HepG2 (cell line): ENCODE measurements around the gene NECAB2. TPM values are rescaled to one million over a fixed set of nuclear protein-coding genes. Genes with fewer than 3 reads are reported as not detected.

Experiments
- ATAC-seq: fragments of 200-7000 bp; cut with Tn5 transposase; 3 replicates; pipeline ENCODE4 v1.9.1; 2020; ENCODE audit warnings: mild to moderate bottlenecking, moderate library complexity
- BruUV-seq: library from RNA; stranded (reverse); fragments of 400-500 nt; replicated peaks from 2 replicates; lab custom pipeline; 2021; lab: Mats Ljungman, UMichigan
- CTCF ChIA-PET: fragments of 300-600 bp; formaldehyde crosslinking; extraction: SDS; loops from one replicate; lab custom pipeline; 2021; ENCODE audit warnings: low total read pairs, inconsistent platforms, low intra/inter-chr PET ratio; lab: Yijun Ruan, JAX
- POLR2A ChIA-PET: fragments of 350-600 bp; sonication (Branson Sonifier 250); formaldehyde crosslinking; loops from one replicate; lab custom pipeline; 2020; ENCODE audit warnings: antibody characterized with exemption, inconsistent platforms; lab: Yijun Ruan, JAX
- DNase-seq: peaks from one replicate; pipeline ENCODE4 v3.0.0-alpha.2; 2015; ENCODE audit warnings: low spot score
- FAIRE-seq: peaks from 3 replicates; lab custom pipeline; 2011; peaks lifted over from hg19 to GRCh38; lab: Jason Lieb, UNC
- H2AFZ ChIP-seq: one replicate; pipeline ENCODE4 v1.6.1; 2011; ENCODE audit warnings: low read length, inconsistent platforms
- H3K27ac ChIP-seq: fragments of 300-600 bp; 3 replicates; pipeline ENCODE4 v1.8.0; 2011; ENCODE audit warnings: mixed run types, mild to moderate bottlenecking, mixed read lengths, low read length, inconsistent platforms; ENCODE audit not compliant: insufficient read depth; ENCODE audit errors: extremely low read length
- H3K27me3 ChIP-seq, 2 experiments: fragments of 200-600 bp in 1 of 2; 2 replicates in 1 of 2; 3 replicates in 1 of 2; pipeline versions ENCODE4 v1.6.0 to v1.8.0; 2011; ENCODE audit warnings: low read length in 2 of 2, mild to moderate bottlenecking in 2 of 2, moderate library complexity in 2 of 2, inconsistent platforms in 1 of 2; ENCODE audit not compliant: insufficient read depth in 2 of 2, control insufficient read depth in 1 of 2
- H3K36me3 ChIP-seq, 2 experiments: fragments of 200-600 bp in 1 of 2; replicated peaks in 1 of 2; 2 replicates in 1 of 2; 3 replicates in 1 of 2; pipeline versions ENCODE4 v1.5.1 to v1.8.0; 2011; ENCODE audit warnings: low read length in 2 of 2, inconsistent platforms in 1 of 2; ENCODE audit not compliant: insufficient read depth in 2 of 2, control insufficient read depth in 1 of 2
- H3K4me1 ChIP-seq: 2 replicates; pipeline ENCODE4 v1.5.1; 2012; ENCODE audit warnings: low read length, inconsistent platforms; ENCODE audit not compliant: insufficient read depth
- H3K4me2 ChIP-seq: 2 replicates; pipeline ENCODE4 v1.6.0; 2011; ENCODE audit warnings: low read depth, low read length, inconsistent platforms
- H3K4me3 ChIP-seq, 3 experiments: fragments of 200-600 bp in 1 of 3; sonication (generic), shearing (Covaris generic) in 1 of 3; replicated peaks in 1 of 3; 2 replicates each; pipeline ENCODE4 v1.5.1; 2011 to 2016; ENCODE audit warnings: low read length in 3 of 3, inconsistent platforms in 2 of 3, low read depth in 2 of 3, mild to moderate bottlenecking in 2 of 3, control low read depth in 1 of 3, mixed read lengths in 1 of 3; ENCODE audit not compliant: insufficient read depth in 1 of 3
- H3K79me2 ChIP-seq: one replicate; pipeline ENCODE4 v1.6.1; 2011; ENCODE audit warnings: low read length, inconsistent platforms; ENCODE audit not compliant: insufficient read depth
- H3K9ac ChIP-seq: 2 replicates; pipeline ENCODE4 v1.6.0; 2011; ENCODE audit warnings: mild to moderate bottlenecking, low read depth, low read length, inconsistent platforms; ENCODE audit not compliant: insufficient read depth
- H3K9me3 ChIP-seq: 2 replicates; pipeline ENCODE4 v1.5.1; 2012; ENCODE audit warnings: mild to moderate bottlenecking, low read length
- H4K20me1 ChIP-seq: 2 replicates; pipeline ENCODE4 v1.6.0; 2011; ENCODE audit warnings: inconsistent platforms, mild to moderate bottlenecking, low read length, moderate library complexity; ENCODE audit not compliant: insufficient read depth
- DNMT1 ChIP-seq: sonication (generic); formaldehyde crosslinking; IDR thresholded peaks from 2 replicates; pipeline ENCODE4 v1.5.1; 2020; ENCODE audit warnings: mild to moderate bottlenecking, missing genetic modification reagents
- DR1 ChIP-seq: sonication (generic); formaldehyde crosslinking; IDR thresholded peaks from 2 replicates; pipeline ENCODE4 v1.8.0; 2021; ENCODE audit warnings: mild to moderate bottlenecking, missing genetic modification reagents, inconsistent platforms
- THYN1 ChIP-seq: sonication (generic); formaldehyde crosslinking; IDR thresholded peaks from 2 replicates; pipeline ENCODE4 v1.8.1; 2023; ENCODE audit warnings: low read depth, mild to moderate bottlenecking, moderate library complexity, missing genetic modification reagents, borderline replicate concordance
- ZBTB34 ChIP-seq: sonication (generic); formaldehyde crosslinking; IDR thresholded peaks from 2 replicates; pipeline ENCODE4 v1.8.0; 2022; ENCODE audit warnings: mild to moderate bottlenecking, missing genetic modification reagents
- ZNF607 ChIP-seq: sonication (generic); formaldehyde crosslinking; IDR thresholded peaks from 2 replicates; pipeline ENCODE4 v1.5.1; 2020; ENCODE audit warnings: missing genetic modification reagents, mild to moderate bottlenecking, borderline replicate concordance
- ZNF619 ChIP-seq: sonication (generic); formaldehyde crosslinking; IDR thresholded peaks from 2 replicates; pipeline ENCODE4 v1.4.0; 2020; ENCODE audit warnings: mild to moderate bottlenecking, missing genetic modification reagents
- ZNF678 ChIP-seq: sonication (generic); formaldehyde crosslinking; IDR thresholded peaks from 2 replicates; pipeline ENCODE4 v1.4.0; 2020; ENCODE audit warnings: mild to moderate bottlenecking, missing genetic modification reagents
- ZNF761 ChIP-seq: sonication (generic); formaldehyde crosslinking; conservative IDR thresholded peaks from 2 replicates; pipeline ENCODE4 v1.4.0; 2020; ENCODE audit warnings: mild to moderate bottlenecking, missing genetic modification reagents
- ZNF788 ChIP-seq: sonication (generic); formaldehyde crosslinking; IDR thresholded peaks from 2 replicates; pipeline ENCODE4 v1.5.0; 2020; ENCODE audit warnings: mild to moderate bottlenecking, missing genetic modification reagents, borderline replicate concordance
- WGBS: methylation state at CpG from one replicate; pipeline ENCODE4 v1.1.6; 2017; ENCODE audit warnings: low lambda C conversion rate; 5-methylcytosine and 5-hydroxymethylcytosine counted together
- in situ Hi-C: cut with HindIII; loops from 2 replicates; pipeline ENCODE4 v1.10.0; 2017; ENCODE audit warnings: low pct_unique_long_range_greater_than_20kb; ENCODE audit not compliant: extremely low pct_ligation_motif_present
- intact Hi-C: fragments of 100-400 bp; cut with micrococcal nuclease; formaldehyde crosslinking; loops from one replicate; pipeline ENCODE4 v1.10.0; 2022; ENCODE audit not compliant: unreplicated experiment
- polyA plus RNA-seq, 8 experiments: library from polyadenylated mRNA; depleted of rRNA in 3 of 8; stranded (reverse) in 7 of 8; unstranded in 1 of 8; fragments of >200 nt; fragmentation: Illumina TruSeq in 4 of 8; extraction: Trizol in 4 of 8; gene quantifications; 2 replicates each; pipeline versions ENCODE4 v1.2.1 to v1.2.3, GENCODE V29; 2011 to 2016; ENCODE audit warnings: low read depth in 4 of 8, missing spikeins in 1 of 8, mixed read lengths in 1 of 8; ENCODE audit not compliant: insufficient read depth in 1 of 8
- total RNA-seq, 5 experiments: library from RNA; depleted of rRNA; stranded (reverse); fragments of >200 nt; fragmentation: Illumina TruSeq; extraction: Trizol; gene quantifications; 2 replicates each; pipeline ENCODE4 v1.2.3, GENCODE V29; 2016; ENCODE audit warnings: low read depth in 1 of 5
- TF ChIP-seq, protein P1 (sequence below): IDR thresholded peaks from 2 replicates; pipeline ENCODE4 v1.6.1; 2016; ENCODE audit warnings: low read depth, borderline replicate concordance

NECAB2 gene
- total and polyA plus RNA-seq, 2 of the 13 experiments (the other 11 are each of a cell fraction or from before 2014, with no cell fraction given): 0.21 to 0.49 TPM

GRCh38 chr16:83931556-83931955, 36.5 kb upstream of the NECAB2 start:
- DNase-seq: no peak
- H3K4me3 ChIP-seq: no peak overlapping the region
- WGBS: 73% methylated on average over 12 of the region's 17 CpGs
- no peak overlapping the region for H3K4me2 ChIP-seq
- H3K79me2 ChIP-seq: no peaks in the 10 kb centered on the region
- intact Hi-C loops (no loop called here), in situ Hi-C loops (no loop called here)
- H3K9ac ChIP-seq: no peak overlapping the region
- no peak overlapping the region for H3K27ac ChIP-seq
- H3K9me3 ChIP-seq: no peaks in the 10 kb centered on the region
- no peak for ATAC-seq
- TF ChIP-seq ZNF788: no peak
- no peak for TF ChIP-seq ZBTB34 (CRISPR knock-in tag)
- no peak for TF ChIP-seq THYN1 (CRISPR knock-in tag)
- TF ChIP-seq ZNF761 (CRISPR knock-in tag): no peak
- TF ChIP-seq ZNF607 (CRISPR knock-in tag): no peak
- no peak for TF ChIP-seq DR1
- no peak for TF ChIP-seq ZNF619
- TF ChIP-seq ZNF678 (CRISPR knock-in tag): no peak
- TF ChIP-seq, protein P1, sequence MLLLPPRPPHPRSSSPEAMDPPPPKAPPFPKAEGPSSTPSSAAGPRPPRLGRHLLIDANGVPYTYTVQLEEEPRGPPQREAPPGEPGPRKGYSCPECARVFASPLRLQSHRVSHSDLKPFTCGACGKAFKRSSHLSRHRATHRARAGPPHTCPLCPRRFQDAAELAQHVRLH (CRISPR knock-in tag): no peak
- no peak for TF ChIP-seq DNMT1
- H2AFZ ChIP-seq: no peak overlapping the region
- FAIRE-seq: no peak
- peaks cover 48% of the 10 kb centered on the region for H3K4me1 ChIP-seq
- CTCF ChIA-PET: no interaction called here
- peaks cover 4 to 58% of the 10 kb centered on the region in 2 experiments; a peak in 4 of 5 replicates for H3K27me3 ChIP-seq
- H4K20me1 ChIP-seq: no peaks in the 10 kb centered on the region
- POLR2A ChIA-PET: interaction anchor here (1.5 kb wide), 1 partner anchor 11 kb away, joined by 5 read pairs; no protein-coding TSS in a partner anchor
- no TSS peak for BruUV-seq
- no peaks in the 10 kb centered on the region for H3K36me3 ChIP-seq
